Measurements from ENCODE around the gene PILRA. TPM values are rescaled to one million over a fixed set of nuclear protein-coding genes. Genes with fewer than 3 reads are reported as not detected.

PILRA gene
- total and polyA plus RNA-seq, 8 donors, result 5.0 to 52.3 (median 6.4) TPM

DNA sequence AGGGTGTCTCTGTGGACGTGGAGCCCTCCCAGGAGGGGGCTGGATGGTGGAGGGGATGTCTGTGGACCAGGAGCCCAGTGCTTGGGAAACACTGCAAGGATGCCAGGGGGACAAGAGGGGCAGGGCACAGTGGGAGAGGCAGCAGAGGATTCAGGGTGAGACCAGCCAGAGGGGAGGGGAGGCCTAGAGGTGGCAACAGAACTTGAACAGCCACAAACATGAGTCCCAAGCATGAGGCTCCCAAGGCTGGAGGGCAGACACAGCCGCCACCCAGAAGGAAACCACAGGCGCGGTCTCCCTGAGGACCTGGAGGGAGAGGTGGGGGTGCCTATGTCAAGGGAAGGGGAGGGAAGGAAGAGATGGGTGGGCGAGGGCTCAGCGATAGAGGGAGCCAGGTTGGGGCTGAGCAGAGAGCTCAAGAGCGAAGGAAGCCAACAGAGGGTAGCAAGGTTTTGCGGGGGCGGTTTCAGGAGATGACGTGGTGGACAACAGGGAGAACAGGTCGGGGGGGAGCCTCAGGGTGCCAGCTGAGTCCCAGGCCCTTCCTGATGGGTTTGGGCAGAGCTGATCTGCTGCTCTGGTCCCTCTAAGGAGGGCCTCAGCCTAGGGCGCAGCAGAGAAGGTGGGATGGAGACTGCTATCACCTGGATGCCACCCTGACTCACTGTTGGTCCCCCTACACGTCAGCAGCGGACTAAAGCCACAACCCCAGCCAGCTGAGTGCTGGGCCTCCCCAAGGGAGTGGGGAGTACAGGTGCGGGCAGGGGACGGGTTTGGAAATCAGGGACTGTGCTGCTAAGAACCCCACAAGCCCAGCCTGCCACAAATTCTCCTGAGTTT is 6.7 kb upstream of the PILRA start:
- ATAC-seq (no peak), DNase-seq (peak in 2 of 4 donors; percentile 28 to 41)
- intact Hi-C loops (cut with DNase I), result no loop called here
- Histone ChIP-seq H3K4me3 (no peak overlapping the region), H3K36me3 (peaks cover 0 to 30% of the 10 kb centered on the region in 2 donors), H3K27ac (peak overlapping the region in 1 of 2 donors; percentile 92), H3K4me1 (peaks cover 0 to 67% of the 10 kb centered on the region in 2 donors), H3K9me3 (no peaks in the 10 kb centered on the region), H3K27me3 (no peaks in the 10 kb centered on the region)
- TF ChIP-seq CTCF (IDR thresholded peaks at IDR 0.05), result no peak

DNA sequence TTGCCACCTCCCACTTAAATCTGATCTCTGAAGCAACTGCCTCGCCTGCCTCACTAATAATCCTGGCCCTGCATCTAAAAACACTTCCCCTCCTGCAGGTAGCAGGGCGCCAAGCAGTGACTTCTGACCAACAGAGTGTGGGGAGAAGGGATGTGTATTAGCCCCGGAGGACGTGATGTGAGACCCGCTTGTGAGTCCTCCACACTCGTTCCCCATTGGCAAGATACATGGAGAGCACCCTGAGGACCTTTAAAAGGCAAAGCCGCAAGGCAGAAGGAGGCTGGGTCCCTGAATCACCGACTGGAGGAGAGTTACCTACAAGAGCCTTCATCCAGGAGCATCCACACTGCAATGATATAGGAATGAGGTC is 6.1 kb upstream of the PILRA start:
- peak in 1 of 4 donors; percentile 22 for DNase-seq
- intact Hi-C loops (cut with DNase I), result no loop called here
- peaks cover 0 to 73% of the 10 kb centered on the region in 2 donors for H3K4me1 ChIP-seq
- no peak for ATAC-seq
- no peaks in the 10 kb centered on the region for H3K27me3 ChIP-seq
- H3K9me3 ChIP-seq, result no peaks in the 10 kb centered on the region
- no peak overlapping the region for H3K4me3 ChIP-seq
- no peak for TF ChIP-seq CTCF (IDR thresholded peaks at IDR 0.05)
- peak overlapping the region in 1 of 2 donors; percentile 92 for H3K27ac ChIP-seq
- H3K36me3 ChIP-seq, result peaks cover 0 to 24% of the 10 kb centered on the region in 2 donors

GRCh38 chr7:100367676-100368613 is 5.3 kb upstream of the PILRA start:
- ATAC-seq (no peak), DNase-seq (peak in 2 of 4 donors; percentile 57 to 63)
- intact Hi-C loops (cut with DNase I), result no loop called here
- no peak for TF ChIP-seq CTCF (IDR thresholded peaks at IDR 0.05)
- H3K27me3 ChIP-seq, result no peaks in the 10 kb centered on the region
- no peaks in the 10 kb centered on the region for H3K9me3 ChIP-seq
- no peak overlapping the region for H3K4me3 ChIP-seq
- H3K4me1 ChIP-seq, result peaks cover 0 to 80% of the 10 kb centered on the region in 2 donors
- peaks cover 0 to 17% of the 10 kb centered on the region in 2 donors for H3K36me3 ChIP-seq
- H3K27ac ChIP-seq, result peak overlapping the region; percentile 67 to 92

- peak in 3 of 4 donors; percentile 21 to 92 (median 91) for DNase-seq
- intact Hi-C loops (cut with DNase I), result no loop called here
- H3K27ac ChIP-seq, result peak overlapping the region; percentile 75 to 92
Observed at GRCh38 chr7:100369105-100369504, 4.2 kb upstream of the PILRA start.

More at GRCh38 chr7:100369105-100369504, 4.2 kb upstream of the PILRA start:
- Histone ChIP-seq H3K9me3 (no peaks in the 10 kb centered on the region), H3K4me3 (no peak overlapping the region), H3K36me3 (peaks cover 0 to 6% of the 10 kb centered on the region in 2 donors), H3K4me1 (peaks cover 0 to 84% of the 10 kb centered on the region in 2 donors), H3K27me3 (no peaks in the 10 kb centered on the region)
- ATAC-seq, result peak; percentile 72
- no peak for TF ChIP-seq CTCF (IDR thresholded peaks at IDR 0.05)
